Measurements from ENCODE around the gene DEGS2.

The DEGS2 gene

DNA sequence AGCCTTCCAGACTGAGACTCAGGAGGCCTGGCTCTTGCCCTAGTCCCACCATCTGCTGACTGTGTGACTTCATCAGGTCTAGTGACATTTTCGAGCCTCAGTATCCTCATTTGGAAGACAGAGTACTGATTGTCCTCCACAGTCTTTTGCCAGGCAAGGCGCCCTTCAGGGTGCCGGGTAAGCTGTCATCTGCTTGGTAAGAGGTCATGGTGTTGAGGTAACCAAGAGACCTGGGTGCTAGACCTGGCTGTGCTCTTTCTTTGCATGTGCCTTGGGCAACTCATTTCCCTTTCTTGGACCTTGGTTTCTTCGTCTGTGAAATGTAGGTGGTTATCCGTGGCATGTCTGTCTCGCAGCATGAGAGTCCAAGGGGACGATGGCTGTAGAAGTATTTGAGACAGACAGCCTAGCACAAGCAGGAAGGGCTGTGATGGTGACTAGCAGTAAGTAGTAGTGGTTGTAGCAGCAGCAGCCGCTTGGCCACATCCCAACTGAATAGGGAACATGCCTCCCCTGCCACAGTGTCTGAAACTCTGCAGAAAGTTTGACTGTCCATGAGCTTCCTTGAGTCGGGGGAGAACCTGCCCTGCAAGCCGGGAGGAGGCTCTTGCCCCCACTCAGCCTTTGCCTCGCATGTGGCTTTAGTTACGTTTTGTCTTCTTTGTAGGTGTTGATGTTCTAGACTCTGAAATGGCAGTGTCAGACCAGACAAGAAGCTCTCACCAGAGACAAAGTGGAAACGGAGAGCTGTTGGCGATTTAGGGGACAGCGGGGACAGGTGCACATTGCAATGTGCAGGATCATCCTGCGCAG, 53.9 kb downstream of the DEGS2 start:
- peaks cover 6% of the 10 kb centered on the region for H3K4me1 ChIP-seq (ENCODE audit: low read depth, poor library complexity, severe bottlenecking)
- no peaks in the 10 kb centered on the region for H3K36me3 ChIP-seq (ENCODE audit: insufficient read depth)
- no peak overlapping the region for H3K4me2 ChIP-seq
- no peaks in the 10 kb centered on the region for H3K27me3 ChIP-seq (ENCODE audit: insufficient read depth, low read depth)
- TF ChIP-seq, protein P1, sequence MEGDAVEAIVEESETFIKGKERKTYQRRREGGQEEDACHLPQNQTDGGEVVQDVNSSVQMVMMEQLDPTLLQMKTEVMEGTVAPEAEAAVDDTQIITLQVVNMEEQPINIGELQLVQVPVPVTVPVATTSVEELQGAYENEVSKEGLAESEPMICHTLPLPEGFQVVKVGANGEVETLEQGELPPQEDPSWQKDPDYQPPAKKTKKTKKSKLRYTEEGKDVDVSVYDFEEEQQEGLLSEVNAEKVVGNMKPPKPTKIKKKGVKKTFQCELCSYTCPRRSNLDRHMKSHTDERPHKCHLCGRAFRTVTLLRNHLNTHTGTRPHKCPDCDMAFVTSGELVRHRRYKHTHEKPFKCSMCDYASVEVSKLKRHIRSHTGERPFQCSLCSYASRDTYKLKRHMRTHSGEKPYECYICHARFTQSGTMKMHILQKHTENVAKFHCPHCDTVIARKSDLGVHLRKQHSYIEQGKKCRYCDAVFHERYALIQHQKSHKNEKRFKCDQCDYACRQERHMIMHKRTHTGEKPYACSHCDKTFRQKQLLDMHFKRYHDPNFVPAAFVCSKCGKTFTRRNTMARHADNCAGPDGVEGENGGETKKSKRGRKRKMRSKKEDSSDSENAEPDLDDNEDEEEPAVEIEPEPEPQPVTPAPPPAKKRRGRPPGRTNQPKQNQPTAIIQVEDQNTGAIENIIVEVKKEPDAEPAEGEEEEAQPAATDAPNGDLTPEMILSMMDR (conservative IDR thresholded peaks at IDR 0.05; ENCODE audit: low read depth, low read length), result no peak
- H4K20me1 ChIP-seq (ENCODE audit: insufficient read depth), result no peaks in the 10 kb centered on the region
- no peak overlapping the region for H3K27ac ChIP-seq
- no peak overlapping the region for H2AFZ ChIP-seq (ENCODE audit: low read depth)
- H3K79me2 ChIP-seq (ENCODE audit: insufficient read depth, low read depth), result no peaks in the 10 kb centered on the region
- no peak overlapping the region for H3K4me3 ChIP-seq (IDR thresholded peaks at IDR 0.05; ENCODE audit: insufficient read depth, low read depth, low read length)
- H3K9ac ChIP-seq, result no peak overlapping the region

DNA sequence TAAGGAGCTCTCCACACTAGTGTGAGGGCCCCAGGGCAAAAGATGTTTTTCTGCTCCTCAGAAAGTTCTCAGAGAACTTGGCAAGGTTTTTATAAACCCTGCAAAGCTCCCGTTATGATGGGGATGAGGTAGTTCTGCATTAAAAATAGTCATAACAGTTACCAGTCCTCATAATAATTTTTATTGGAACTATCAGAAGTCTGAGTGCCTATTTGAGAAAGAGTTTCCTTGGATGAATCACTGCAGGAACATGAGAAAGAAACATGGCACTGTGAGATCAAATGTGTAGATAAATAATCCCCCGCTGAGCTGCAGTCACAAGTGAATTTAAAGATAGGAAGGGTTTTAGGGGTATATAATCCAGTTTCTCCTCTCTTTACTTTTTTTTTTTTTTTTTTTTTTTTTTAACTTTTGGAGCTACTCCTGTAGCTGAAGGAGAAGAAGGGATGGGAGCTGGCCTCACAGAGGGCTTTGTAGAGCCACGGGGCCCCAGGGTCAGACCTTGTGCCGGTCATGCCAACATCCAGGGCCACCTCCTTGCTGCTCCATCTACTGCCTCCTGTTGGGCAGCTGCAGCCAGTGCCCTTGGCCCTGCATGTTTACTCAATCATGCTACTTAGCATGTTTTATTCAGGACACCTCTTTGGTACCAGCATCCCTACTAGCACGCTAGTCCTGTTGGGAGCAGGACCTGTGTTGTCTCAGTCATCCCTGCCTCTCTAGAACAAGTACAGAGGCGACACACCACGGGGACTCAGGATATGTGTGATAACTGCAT, 54.7 kb downstream of the DEGS2 start:
- H3K27me3 ChIP-seq (ENCODE audit: insufficient read depth, low read depth), result no peaks in the 10 kb centered on the region
- TF ChIP-seq, protein P1 (conservative IDR thresholded peaks at IDR 0.05; ENCODE audit: low read depth, low read length), result no peak
- H4K20me1 ChIP-seq (ENCODE audit: insufficient read depth), result no peaks in the 10 kb centered on the region
- H3K27ac ChIP-seq, result no peak overlapping the region
- H3K9ac ChIP-seq, result no peak overlapping the region
- H3K79me2 ChIP-seq (ENCODE audit: insufficient read depth, low read depth), result no peaks in the 10 kb centered on the region
- no peak overlapping the region for H2AFZ ChIP-seq (ENCODE audit: low read depth)
- H3K36me3 ChIP-seq (ENCODE audit: insufficient read depth), result no peaks in the 10 kb centered on the region
- H3K4me2 ChIP-seq, result no peak overlapping the region
- H3K4me1 ChIP-seq (ENCODE audit: low read depth, poor library complexity, severe bottlenecking), result peaks cover 6% of the 10 kb centered on the region
- no peak overlapping the region for H3K4me3 ChIP-seq (IDR thresholded peaks at IDR 0.05; ENCODE audit: insufficient read depth, low read depth, low read length)

GRCh38 chr14:100104006-100104352, 55.5 kb downstream of the DEGS2 start:
- Histone ChIP-seq H3K79me2 (ENCODE audit: insufficient read depth, low read depth) (no peaks in the 10 kb centered on the region), H3K4me2 (no peak overlapping the region), H3K36me3 (ENCODE audit: insufficient read depth) (no peaks in the 10 kb centered on the region), H2AFZ (ENCODE audit: low read depth) (no peak overlapping the region), H3K4me1 (ENCODE audit: low read depth, poor library complexity, severe bottlenecking) (peaks cover 6% of the 10 kb centered on the region), H3K9ac (no peak overlapping the region), H3K27me3 (ENCODE audit: insufficient read depth, low read depth) (no peaks in the 10 kb centered on the region), H3K27ac (no peak overlapping the region), H4K20me1 (ENCODE audit: insufficient read depth) (no peaks in the 10 kb centered on the region), H3K4me3 (IDR thresholded peaks at IDR 0.05; ENCODE audit: insufficient read depth, low read depth, low read length) (no peak overlapping the region)
- TF ChIP-seq, protein P1 (conservative IDR thresholded peaks at IDR 0.05; ENCODE audit: low read depth, low read length), result no peak

GRCh38 chr14:100103250-100104005, 56.0 kb downstream of the DEGS2 start:
- H3K79me2 ChIP-seq (ENCODE audit: insufficient read depth, low read depth), result no peaks in the 10 kb centered on the region
- H3K27me3 ChIP-seq (ENCODE audit: insufficient read depth, low read depth), result no peaks in the 10 kb centered on the region
- H3K4me1 ChIP-seq (ENCODE audit: low read depth, poor library complexity, severe bottlenecking), result peaks cover 4% of the 10 kb centered on the region
- H3K4me3 ChIP-seq (IDR thresholded peaks at IDR 0.05; ENCODE audit: insufficient read depth, low read depth, low read length), result no peak overlapping the region
- TF ChIP-seq, protein P1 (conservative IDR thresholded peaks at IDR 0.05; ENCODE audit: low read depth, low read length), result no peak
- H3K9ac ChIP-seq, result no peak overlapping the region
- no peak overlapping the region for H3K27ac ChIP-seq
- no peak overlapping the region for H2AFZ ChIP-seq (ENCODE audit: low read depth)
- H4K20me1 ChIP-seq (ENCODE audit: insufficient read depth), result no peaks in the 10 kb centered on the region
- no peak overlapping the region for H3K4me2 ChIP-seq
- no peaks in the 10 kb centered on the region for H3K36me3 ChIP-seq (ENCODE audit: insufficient read depth)

Measured in KMS-11 (cell line).